ENCODE measurements around the gene TCAIM.

DNA sequence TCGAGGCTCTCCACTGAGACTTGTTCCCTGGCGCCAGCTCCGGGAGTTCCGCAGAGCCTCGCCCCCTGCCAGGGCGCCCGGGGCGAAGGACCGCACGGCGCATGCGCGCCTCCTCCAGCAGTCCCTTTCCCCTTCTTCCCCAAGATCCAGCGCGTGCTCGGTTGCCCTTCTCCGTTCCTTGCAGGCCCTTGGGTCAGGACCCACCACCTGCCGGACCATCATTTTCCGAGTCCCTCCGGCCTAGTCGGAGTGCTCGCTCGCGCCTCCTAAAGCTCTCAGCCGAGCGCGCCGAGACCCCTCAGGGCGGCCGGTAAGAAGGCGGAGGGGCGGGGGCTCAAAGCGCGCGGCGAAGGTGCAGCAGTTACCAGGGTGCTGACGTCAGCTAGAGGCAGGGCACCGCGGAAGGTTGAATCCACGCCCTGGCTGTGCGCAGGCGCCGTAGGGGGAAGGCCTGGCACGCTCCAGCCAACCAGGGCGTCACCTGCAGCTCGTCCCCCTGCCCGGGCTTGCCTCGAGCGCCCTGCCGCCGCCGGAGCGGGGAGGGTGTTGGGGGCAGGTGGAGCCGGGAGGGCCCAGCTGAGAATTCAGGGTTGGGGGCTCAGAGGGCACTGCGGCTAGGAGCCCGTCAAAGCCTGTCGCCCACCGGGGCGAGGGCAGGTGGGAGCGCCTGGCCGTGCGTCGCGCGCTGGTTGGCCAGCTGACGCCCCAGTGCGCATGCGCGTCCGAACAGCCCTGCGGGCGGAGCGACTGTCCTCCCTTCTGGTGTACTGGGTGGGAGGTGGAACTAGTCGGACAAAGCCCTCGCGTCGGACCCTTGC is at the start of gene TCAIM:
- TF ChIP-seq ZNF514 (tag by site-specific recombination; IDR thresholded peaks at IDR 0.05) (no peak), YY1 (tag by site-specific recombination; IDR thresholded peaks at IDR 0.05) (no peak), ZNF777 (tag by site-specific recombination; IDR thresholded peaks at IDR 0.05; ENCODE audit: borderline replicate concordance) (no peak)
- TF ChIP-seq, protein P1, sequence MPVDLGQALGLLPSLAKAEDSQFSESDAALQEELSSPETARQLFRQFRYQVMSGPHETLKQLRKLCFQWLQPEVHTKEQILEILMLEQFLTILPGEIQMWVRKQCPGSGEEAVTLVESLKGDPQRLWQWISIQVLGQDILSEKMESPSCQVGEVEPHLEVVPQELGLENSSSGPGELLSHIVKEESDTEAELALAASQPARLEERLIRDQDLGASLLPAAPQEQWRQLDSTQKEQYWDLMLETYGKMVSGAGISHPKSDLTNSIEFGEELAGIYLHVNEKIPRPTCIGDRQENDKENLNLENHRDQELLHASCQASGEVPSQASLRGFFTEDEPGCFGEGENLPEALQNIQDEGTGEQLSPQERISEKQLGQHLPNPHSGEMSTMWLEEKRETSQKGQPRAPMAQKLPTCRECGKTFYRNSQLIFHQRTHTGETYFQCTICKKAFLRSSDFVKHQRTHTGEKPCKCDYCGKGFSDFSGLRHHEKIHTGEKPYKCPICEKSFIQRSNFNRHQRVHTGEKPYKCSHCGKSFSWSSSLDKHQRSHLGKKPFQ (tag by site-specific recombination; IDR thresholded peaks at IDR 0.05) = no peak
- TF ChIP-seq, protein P2, sequence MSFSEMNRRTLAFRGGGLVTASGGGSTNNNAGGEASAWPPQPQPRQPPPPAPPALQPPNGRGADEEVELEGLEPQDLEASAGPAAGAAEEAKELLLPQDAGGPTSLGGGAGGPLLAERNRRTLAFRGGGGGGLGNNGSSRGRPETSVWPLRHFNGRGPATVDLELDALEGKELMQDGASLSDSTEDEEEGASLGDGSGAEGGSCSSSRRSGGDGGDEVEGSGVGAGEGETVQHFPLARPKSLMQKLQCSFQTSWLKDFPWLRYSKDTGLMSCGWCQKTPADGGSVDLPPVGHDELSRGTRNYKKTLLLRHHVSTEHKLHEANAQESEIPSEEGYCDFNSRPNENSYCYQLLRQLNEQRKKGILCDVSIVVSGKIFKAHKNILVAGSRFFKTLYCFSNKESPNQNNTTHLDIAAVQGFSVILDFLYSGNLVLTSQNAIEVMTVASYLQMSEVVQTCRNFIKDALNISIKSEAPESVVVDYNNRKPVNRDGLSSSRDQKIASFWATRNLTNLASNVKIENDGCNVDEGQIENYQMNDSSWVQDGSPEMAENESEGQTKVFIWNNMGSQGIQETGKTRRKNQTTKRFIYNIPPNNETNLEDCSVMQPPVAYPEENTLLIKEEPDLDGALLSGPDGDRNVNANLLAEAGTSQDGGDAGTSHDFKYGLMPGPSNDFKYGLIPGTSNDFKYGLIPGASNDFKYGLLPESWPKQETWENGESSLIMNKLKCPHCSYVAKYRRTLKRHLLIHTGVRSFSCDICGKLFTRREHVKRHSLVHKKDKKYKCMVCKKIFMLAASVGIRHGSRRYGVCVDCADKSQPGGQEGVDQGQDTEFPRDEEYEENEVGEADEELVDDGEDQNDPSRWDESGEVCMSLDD (tag by site-specific recombination; IDR thresholded peaks at IDR 0.05) = no peak
- TF ChIP-seq, protein P3, sequence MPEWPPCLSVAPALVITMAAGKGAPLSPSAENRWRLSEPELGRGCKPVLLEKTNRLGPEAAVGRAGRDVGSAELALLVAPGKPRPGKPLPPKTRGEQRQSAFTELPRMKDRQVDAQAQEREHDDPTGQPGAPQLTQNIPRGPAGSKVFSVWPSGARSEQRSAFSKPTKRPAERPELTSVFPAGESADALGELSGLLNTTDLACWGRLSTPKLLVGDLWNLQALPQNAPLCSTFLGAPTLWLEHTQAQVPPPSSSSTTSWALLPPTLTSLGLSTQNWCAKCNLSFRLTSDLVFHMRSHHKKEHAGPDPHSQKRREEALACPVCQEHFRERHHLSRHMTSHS (tag by site-specific recombination; IDR thresholded peaks at IDR 0.05) = no peak
- TF ChIP-seq, protein P4, sequence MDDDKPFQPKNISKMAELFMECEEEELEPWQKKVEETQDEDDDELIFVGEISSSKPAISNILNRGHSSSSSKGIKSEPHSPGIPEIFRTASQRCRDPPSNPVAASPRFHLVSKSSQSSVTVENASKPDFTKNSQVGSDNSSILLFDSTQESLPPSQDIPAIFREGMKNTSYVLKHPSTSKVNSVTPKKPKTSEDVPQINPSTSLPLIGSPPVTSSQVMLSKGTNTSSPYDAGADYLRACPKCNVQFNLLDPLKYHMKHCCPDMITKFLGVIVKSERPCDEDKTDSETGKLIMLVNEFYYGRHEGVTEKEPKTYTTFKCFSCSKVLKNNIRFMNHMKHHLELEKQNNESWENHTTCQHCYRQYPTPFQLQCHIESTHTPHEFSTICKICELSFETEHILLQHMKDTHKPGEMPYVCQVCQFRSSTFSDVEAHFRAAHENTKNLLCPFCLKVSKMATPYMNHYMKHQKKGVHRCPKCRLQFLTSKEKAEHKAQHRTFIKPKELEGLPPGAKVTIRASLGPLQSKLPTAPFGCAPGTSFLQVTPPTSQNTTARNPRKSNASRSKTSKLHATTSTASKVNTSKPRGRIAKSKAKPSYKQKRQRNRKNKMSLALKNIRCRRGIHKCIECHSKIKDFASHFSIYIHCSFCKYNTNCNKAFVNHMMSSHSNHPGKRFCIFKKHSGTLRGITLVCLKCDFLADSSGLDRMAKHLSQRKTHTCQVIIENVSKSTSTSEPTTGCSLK (tag by site-specific recombination; IDR thresholded peaks at IDR 0.05) = no peak
- TF ChIP-seq, protein P5, sequence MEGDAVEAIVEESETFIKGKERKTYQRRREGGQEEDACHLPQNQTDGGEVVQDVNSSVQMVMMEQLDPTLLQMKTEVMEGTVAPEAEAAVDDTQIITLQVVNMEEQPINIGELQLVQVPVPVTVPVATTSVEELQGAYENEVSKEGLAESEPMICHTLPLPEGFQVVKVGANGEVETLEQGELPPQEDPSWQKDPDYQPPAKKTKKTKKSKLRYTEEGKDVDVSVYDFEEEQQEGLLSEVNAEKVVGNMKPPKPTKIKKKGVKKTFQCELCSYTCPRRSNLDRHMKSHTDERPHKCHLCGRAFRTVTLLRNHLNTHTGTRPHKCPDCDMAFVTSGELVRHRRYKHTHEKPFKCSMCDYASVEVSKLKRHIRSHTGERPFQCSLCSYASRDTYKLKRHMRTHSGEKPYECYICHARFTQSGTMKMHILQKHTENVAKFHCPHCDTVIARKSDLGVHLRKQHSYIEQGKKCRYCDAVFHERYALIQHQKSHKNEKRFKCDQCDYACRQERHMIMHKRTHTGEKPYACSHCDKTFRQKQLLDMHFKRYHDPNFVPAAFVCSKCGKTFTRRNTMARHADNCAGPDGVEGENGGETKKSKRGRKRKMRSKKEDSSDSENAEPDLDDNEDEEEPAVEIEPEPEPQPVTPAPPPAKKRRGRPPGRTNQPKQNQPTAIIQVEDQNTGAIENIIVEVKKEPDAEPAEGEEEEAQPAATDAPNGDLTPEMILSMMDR (tag by site-specific recombination; IDR thresholded peaks at IDR 0.05) = peak; percentile 29; the same call in 1 of the 2 replicates

All from HEK293 (cell line).